GM21423 (cell line): ENCODE data around the gene PHLPP1.
"Not testable (repeated sequence)": the region's sequence is repeated elsewhere in the genome, so short reads cannot be mapped to it uniquely, and the experiment has no call there.

ENCODE experiments used
- ATAC-seq: cut with Tn5 transposase; IDR thresholded peaks from one replicate; pipeline ENCODE4 v1.9.1; 2021; ENCODE audit warnings: mild to moderate bottlenecking, moderate library complexity; ENCODE audit not compliant: unreplicated experiment

PHLPP1 gene

DNA sequence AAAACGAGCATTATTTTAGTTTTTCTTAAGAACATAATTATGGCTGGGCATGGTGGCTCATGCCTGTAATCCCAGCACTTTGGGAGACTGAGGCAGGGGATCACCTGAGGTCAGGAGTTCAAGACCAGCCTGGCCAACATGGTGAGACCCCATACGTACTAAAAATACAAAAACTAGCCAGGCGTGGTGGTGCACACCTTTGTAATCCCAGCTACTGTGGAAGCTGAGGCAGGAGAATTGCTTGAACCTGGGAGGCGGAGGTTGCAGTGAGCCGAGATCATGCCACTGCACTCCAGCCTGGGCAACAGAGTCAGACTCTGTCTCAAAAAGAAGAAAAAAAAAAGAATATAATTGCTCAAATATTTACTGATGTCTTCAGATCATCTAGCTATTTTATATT lies 25.3 kb downstream of the PHLPP1 start:
- not testable (repeated sequence) for ATAC-seq

DNA sequence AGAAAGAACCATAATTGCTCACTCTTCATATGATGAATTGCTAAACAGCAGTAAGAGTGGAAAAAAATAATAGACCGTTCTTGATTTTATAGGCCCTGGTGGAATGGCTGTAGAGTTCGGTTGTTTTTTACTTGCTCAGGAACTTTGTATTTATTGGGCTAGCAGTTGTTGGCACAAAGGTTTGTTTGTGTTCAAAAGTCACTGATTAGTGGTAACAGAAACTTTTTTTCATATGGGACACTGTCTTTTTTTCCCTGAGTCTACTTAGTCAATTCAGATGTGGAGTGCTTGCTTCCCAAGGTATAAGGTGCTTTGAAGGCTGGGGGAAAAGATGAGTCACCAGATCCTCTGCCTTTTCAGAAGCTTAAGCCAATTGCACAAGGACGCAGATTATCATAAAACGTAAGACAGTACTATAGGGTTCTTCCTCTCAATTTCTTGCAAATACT lies 25.8 kb downstream of the PHLPP1 start:
- no peak for ATAC-seq

DNA sequence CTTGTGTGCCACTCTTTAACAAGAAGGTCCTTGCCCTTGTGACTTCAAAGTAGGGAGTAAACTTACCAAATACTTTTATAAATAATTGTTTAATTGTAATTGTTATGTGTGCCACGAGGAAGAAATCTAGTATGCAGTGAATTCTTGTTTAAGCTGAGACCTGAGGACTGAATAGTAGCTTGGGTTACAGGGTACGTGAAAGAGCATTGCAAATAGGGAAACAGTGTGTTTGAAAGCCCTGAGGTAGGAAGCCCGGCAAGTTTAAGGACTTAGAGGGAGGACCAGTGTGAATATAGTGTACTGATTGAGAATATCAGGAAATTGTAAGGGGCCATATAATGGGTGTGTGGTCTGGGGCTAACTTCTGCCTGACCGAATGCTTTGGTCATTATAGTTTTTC lies 26.2 kb downstream of the PHLPP1 start:
- no peak for ATAC-seq

DNA sequence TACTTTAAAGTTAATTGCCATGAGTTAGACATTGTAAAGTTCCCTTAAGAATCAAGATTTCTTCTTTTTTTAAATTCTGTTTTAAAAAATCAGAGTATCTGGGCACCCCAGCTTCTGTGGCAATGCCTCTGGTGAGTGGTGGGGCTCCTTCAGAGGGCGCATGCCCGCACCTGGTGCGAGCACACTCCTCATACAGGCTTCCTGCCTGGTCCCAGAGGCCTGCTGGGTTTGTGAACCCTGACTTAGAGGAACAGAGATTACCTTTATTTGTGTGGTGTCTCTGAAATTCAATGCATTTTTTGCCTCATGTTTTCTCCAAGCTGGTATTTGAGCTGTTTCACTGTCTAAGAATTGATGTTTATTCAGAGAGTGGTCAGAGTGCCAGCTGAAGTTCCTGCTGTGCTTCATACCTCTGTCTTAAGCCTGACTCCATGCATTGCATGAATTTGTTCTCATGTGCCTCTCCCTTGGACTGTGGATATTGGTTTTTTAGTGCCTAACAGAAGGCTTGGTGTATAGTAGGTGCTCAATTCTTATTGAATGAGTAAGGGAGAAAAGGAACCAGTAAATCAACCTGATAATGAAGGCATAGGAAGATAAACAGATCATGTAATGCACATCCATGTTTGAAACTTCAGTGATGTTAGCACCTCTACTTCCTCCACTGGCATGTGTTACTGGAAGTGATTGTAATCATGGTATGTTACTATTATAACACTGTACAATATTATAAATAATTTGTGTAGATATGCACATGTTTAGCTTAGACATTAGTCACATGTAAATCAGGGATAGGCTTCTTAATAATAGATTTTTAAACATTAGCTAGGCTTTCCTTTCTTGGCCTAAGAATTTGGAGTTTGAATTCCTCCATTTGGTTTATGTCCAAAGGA lies 29.0 kb downstream of the PHLPP1 start:
- ATAC-seq: peak; percentile 90

DNA sequence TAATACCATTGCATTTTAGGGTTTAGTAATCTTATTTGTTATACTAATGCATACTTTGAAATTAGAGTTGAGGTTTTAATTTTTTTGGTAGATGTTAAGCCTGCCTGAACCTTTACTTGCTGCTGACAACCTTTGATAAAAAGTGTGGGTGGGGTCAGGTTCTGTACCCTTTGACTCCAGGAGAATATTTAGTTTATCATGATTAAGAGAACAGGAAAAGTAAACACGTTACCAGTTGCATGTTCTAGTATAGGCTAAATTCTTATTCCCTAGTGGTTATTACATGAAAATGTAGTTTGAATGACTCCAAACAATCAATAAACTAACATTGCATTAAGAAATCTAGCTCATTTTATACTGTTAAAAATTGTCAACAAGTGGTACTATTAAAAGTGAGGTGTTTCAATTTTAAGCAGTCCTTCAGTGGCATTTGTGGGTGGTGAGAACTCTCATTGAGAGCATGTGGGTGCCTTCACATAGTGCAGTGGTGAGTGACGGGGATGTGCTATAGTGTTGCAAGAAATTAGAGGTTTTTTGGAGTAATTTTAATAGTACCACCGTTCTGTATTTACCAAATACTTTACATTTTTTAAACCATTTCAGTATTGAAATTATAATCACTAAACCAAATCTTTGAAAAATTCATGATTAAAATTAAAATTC lies 29.9 kb downstream of the PHLPP1 start:
- ATAC-seq: no peak

DNA sequence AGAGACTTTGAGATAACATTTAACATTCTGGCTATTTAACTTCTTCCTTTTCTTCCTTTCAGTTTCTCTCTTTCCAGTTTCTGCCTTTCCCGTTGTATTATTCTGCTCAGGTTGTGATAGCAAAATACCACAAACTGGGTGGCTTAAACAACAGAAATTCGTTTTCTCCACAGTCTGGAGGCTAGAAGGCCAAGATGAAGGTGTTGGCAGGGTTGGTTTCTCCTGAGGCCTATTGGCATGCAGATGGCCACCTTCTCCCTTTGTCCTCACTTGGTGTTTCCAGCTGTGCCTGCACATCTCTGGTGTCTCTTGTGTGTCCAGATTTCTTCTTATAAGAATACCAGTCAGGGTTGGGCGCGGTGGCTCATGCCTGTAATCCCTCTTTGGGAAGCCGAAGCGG lies 34.0 kb downstream of the PHLPP1 start:
- ATAC-seq: no peak

DNA sequence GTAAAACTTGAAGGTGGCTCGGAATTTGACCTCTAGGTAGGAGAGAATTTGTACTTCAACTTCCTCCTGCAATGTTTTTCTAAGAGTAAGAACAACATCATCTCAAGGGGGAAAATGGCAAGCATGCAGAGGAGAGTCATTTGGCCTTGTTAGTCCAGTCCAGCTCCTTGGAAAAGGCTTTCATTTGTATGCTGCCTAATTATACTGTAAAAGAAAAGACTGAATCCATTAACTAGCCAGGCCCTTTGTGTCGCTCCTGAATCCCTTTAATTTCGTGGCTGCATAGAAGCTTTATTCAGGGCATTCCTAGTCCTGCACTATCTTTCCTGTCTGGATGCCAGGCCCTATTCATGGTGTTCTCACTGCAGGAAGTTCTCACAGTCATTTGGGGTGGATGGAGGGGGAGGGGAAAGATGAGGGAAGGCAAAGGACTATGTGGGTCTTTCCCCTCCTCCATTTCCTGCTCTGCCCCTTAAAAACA lies 36.0 kb downstream of the PHLPP1 start:
- ATAC-seq: no peak

DNA sequence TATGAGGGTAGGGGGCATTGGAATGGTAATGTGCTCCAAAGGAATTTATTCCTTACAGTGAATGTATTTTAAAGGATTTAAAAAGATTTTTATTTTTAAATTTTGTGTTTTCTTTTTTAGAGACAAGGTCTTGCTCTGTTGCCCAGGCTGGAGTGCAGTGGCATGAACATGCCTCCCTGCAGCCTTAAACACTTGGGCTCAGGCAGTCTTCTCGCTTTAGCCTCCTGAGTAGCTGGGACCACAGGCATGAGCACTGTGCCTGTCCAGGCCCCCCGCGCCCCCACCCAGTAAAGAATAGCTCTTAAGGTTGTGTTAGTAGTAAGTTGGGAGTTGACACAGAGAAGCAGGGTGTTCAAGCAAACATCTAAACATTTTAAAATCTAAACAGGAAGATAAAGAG lies 36.6 kb downstream of the PHLPP1 start:
- ATAC-seq: no peak

DNA sequence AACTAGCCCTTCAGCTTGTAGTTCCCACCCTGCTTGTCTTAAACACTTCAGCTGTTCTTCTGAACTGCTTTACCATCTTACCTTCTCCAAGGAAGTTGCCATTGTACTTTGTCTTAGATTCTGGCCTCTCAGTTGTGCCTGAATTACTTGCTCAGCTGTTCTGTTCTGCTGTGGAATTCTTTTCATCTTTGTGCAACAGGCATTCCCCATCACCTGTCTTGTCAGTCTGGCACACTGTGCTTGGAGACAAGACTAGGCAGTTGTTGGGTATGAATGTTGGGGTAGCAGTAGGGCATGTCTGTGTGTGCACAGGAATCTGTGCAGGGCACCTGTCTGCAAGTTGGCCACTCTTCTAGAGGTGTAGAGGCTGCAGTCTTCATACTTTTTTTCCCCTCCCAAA lies 38.7 kb downstream of the PHLPP1 start:
- no peak for ATAC-seq

DNA sequence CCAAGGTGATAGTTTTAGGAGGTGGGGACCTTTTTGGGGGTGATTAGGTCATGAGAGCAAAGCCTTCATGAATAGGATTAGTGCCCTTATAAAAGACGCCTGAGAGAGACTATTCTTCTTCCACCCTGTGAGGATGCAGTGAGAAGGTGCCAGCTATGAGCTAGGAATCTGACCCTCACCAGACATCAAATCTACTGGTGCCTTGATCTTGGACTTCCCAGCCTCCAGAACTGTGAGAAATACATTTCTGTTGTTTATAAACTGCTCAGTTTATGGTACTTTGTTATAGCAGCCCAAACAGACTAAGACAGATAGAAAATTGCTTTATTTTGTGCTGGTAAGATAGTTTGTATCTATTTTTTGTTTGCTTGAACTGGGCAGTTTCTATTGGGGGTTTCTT lies 40.1 kb downstream of the PHLPP1 start:
- no peak for ATAC-seq

DNA sequence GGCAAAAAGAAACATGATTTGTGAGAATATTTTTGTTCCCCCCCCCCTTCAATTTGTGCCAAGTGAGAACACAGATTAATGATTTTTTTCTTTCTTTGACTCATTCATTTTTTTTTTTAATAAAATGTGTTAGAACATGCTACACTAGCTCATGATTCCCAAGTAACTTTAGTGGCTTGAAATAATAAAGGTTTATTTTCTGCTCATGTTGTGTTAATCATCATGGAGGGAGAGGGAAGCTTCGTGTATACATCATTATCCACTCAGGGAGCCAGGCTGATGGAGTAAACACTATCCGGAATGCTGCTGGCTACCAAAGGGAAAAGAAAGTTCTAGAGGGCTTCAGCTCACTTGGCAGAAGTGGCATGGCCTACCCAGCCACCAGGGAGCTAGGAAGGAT lies 40.6 kb downstream of the PHLPP1 start:
- ATAC-seq: no peak

DNA sequence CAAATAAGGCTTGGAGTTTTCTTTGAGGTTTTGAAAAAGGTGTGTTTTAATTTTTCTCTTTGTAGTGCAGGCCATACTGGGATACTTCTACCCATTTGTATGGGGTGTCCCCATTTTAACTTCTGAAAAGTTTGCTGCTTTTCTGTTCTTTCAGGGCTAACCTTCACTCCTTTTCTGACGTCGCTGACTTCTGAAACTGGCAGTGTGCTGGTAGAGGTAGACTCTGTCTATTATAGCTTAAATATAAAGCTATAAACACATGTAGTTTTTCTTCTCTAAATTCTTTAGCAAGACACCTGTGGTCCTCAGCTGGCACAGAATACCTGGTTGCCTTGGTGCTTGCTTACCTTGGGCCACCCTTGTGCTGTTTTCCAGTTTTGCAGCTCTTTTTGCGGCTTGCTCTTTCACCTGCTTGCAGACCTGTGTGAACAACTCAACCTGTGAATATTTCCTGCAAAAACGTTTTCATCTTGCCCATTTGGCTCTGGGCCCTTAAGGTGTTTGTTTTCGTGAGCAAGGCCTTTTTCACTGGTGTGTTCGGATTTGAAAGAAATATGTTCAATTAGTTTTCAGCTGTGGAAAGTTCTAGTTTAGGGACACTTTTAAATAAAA lies 42.2 kb downstream of the PHLPP1 start:
- ATAC-seq: no peak

DNA sequence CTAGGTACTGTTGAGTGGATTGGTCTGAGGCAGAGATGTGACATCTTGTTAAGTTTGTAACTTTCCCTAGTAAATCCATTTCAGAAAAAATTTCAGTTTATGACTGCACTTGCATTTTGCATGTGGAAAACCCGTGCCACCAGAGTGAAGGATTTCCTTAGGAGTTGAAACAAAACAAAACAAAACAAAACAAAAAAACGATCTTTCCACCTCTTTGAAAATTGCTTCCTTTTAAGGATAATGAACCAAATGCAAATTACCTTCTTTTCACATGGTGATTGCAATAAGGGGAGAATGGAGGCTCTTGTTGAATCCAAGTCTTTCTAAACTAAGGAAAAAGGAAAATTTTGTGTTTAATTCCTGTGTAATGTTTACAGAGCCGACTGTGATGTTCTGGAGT lies 43.2 kb downstream of the PHLPP1 start:
- no peak for ATAC-seq

DNA sequence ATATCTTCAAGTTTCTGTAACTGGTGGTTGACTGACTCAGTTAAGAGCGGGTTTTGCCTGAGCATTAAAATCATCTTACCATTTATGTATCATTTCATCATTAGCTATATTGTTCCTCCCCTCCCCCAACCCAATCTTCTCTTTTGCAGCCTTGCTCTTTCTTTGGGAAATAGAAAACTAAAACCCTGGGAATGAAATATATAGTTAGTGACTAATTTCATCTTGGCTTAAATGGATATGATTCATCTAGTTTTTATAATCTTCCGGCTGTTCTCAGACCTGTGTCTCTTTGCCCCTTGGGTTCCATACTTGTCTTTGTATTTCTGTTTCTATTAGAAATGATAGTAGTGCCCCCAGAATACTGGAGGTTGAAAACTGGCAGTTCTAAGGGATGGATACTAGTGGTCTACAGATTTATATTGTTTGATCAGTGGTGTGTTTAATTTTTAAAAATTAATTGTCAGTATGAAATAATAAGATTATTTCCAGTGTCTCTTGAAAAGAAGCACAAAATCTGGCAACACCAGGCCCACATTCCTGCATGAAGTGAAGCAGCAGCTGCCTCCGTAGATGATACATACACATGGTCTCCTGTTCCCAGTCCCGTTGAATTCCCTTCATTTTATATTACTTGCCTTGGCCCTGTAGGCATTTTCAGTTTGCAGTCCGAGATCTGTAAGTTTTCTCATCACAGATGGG lies 44.5 kb downstream of the PHLPP1 start:
- no peak for ATAC-seq

DNA sequence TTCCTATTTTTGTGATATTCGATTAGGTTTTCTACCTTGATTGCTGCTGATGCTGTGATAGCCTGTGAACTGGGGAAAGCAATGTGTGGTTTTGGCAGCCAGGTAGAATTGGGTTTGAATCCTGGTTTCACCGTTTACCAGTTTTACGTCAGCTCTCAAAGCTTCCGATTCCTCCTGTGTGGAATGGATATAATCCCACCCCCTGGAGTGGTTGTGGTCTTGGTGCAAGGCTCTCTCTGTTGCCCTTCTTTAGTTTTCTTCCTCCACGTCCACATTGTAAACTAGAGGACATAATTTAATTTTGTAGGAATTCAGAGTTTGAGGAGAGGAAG lies 45.0 kb downstream of the PHLPP1 start:
- no peak for ATAC-seq

DNA sequence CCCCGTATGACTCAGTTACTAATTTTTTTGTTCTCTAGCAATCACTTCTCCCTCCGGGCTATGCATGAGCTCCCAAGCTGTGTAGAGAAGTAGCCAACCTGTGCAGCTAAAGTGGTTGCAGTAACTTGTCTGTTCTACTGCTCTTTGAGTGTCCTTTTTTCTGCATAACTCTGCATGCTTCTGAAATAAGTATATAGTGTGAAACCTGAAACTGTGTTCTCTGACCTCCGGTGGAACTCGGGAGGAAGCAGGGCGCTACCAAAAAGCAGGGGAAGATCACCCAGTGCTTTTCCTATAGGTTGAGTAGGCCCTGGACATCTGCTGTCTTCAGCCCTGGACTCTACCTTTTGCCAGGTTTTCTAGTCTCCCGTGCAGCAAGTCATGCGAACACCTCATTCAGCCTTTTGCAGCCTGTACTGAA lies 47.8 kb downstream of the PHLPP1 start:
- ATAC-seq: no peak

DNA sequence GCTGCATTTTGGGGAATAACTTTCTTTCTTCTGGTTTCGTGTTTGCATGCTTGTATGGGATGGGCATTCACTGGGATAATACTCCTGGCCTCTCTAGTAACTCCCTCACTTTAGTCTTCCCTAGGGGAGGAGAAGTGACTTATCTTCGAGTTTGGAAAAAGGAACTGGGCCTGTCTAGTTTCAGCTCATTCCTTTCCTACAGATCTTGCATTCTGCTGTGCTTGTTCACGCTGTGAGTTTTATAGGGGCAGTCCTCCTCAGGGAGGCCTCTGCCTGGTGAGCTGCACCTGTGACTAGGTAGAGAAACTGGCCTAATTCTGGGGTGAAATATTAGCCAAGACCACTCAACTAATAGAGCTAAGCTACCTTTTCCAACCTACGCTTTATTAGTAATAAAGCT lies 50.9 kb downstream of the PHLPP1 start:
- ATAC-seq: no peak

DNA sequence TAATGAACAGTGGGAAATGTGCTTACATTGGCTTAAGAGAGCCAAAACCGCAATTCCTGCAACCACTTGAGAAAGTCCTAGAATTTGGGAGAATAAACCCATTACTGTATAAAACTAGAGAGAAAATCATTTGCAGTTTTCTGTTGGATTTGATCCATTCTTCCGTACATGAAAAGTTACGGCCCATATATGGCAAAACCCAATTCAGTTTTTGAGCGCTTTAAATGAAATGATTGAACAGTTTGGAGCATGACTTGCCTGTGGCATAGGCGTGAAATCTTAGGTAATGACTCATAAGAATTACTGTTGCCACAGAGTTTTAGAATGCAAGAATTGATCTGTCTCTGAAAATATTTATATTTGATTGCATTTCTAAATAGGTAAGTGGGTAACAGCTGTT lies 52.0 kb downstream of the PHLPP1 start:
- ATAC-seq: no peak

DNA sequence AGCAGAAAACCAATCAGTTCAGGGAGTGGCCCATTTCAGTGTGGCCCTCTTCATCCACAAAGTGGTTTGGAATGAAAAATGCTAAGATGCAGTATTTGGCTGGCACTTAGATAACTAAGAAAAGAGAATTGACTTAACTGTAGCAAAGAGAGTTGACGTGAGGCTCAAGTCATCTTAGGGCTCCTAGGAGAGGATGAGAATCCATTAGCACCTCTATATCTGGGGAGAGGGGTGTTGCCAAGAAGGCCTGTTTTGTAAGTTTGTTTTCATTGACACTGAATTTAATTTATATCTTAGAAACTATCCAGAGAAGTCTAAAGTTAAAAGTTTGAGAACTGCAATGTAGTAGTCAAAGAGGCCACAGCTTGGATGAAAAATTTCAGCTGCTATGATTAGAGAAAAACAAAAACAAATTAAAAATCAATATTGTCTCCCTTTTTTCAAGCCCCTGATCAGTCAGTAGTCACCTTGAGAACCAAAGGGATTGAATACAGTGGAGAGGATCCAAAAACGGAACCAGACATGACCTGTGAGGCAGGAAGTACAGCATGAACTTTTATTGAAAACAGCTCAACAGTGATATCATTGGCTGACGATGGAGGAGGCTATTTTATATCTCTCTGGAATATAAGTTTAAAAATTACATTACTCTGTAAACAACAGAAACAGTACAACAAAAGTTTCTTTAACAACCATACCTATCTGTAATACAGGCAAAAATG lies 52.7 kb downstream of the PHLPP1 start:
- ATAC-seq: no peak

DNA sequence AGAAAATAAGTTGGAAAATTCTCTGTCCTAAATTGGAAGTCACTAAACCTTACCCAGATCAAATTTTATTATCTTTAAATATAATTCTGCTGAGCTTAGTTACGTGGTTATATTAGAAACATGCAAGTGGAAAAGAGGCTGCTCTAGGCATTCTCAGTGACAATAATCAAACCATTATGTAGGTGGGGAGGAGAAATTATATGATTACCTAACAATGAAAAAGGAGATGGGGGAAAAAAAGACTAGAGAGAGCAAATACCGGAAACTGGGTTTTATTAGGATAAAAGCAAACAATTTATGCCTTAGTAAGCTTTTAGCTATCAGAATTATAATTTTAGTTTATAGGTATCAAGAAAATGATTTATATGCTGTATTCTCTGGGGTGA lies 53.2 kb downstream of the PHLPP1 start:
- ATAC-seq: no peak

DNA sequence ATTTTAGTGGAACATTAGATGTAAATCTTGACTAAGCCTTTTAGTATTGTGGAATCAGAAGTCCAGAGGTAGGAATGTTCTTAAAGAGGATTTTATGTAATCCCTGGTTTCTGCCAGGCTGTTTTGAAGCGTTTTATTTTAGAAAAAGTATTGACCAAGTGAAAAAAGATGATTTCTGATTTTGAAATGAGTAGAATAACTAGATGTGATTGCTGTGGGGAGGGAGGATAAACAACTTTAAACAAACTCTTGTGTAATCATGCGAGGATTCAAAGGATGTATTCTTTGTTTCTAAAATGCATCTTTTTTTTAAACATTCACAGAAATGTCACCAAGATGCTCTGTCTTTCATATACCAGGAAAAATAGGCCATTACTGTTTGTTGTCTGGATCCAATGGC lies 53.9 kb downstream of the PHLPP1 start:
- ATAC-seq: no peak
